GM18907 (cell line): ENCODE data around the gene UBE2L3.
"Not testable (repeated sequence)": the region's sequence is repeated elsewhere in the genome, so short reads cannot be mapped to it uniquely, and the experiment has no call there.

Source experiments
- ATAC-seq: cut with Tn5 transposase; IDR thresholded peaks from one replicate; pipeline ENCODE4 v1.9.1; 2021; ENCODE audit warnings: mild to moderate bottlenecking, moderate library complexity; ENCODE audit not compliant: unreplicated experiment

The UBE2L3 gene

GRCh38 chr22:21567456-21568346 lies at the start of gene UBE2L3:
UBE2L3 (plus strand) TSS chr22:21567714; CDS start chr22:21567745, 31 bp downstream.
- ATAC-seq, result peak; percentile 55

DNA sequence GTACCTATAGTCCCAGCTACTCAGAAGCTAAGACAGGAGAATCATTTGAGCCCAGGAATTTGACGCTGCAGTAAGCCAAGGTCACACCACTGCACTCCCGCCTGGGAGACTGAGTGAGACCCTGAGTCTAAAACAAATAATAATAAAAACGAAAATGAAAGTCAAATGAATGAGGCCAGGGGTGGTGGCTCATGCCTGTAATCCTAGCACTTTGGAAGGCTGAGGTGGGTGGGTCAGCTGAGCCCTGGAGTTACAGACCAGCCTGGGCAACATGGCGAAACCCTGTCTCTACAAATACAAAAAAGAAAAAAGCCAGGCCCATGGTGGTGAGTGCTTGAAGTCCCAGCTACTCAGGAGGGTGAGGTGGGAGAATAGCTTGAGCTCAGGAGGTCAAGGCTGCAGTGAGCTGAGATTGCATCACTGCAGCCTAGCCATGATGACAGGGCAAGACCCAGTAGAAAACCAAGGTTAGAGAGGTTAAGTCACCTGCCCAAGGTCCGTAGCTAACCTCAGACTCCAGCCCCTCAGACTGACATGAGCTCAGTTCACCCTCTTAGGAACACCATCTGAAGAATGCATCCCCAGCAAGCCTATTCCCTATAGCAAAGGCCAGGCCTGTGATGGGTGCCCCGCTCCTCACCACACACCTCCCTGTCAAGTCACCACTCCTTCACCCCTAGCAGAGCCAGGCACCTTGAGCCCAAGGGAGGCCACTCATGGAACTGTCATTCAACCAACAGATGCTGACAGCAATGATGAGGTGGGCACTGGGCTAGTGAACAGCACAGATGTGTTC lies 40.6 kb upstream of the UBE2L3 start:
- not testable (repeated sequence) for ATAC-seq

DNA sequence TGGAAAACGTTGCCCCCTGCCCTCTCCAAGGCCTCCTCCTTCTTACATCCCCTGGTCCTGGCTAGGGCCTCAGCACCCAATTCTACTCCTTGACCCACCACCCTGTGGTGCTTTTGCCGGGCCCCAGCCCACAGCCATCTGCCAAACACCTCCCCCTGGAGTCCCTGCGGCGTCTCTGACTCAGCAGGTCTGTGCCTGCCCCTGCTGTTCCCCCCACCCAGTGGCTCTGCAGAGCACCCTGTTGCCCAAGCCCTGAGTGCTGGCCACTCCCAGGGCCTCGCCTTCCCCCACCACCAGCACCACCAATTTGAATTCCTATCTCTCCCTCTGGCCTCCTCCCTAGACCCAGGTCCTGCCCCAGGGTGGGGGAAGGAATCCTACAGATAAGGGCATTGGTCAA lies 36.0 kb upstream of the UBE2L3 start:
- ATAC-seq, result not testable (repeated sequence)

GRCh38 chr22:21532863-21533648 lies 34.5 kb upstream of the UBE2L3 start:
- not testable (repeated sequence) for ATAC-seq

DNA sequence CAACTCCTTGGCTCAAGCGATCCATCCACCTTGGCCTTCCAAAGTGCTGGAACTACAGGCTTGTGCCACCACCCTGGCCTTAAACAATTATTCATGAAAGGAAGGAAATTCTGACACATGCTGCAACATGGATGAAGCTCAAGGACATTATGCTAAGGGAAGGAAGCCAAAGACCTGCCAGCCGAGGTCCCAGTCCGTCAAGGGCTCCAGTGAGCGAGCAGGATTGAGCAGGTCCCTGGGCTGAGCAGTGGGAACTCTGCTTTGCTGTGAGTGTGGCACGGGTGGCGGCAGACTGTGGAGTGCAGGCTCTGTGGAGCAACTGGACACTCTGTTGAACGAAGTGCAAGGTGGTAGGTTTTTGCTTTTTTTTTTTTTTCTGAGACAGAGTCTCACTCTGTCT lies 27.7 kb upstream of the UBE2L3 start:
- not testable (repeated sequence) for ATAC-seq

- ATAC-seq, result not testable (repeated sequence)
These were observed 22.8 kb upstream of the UBE2L3 start for GRCh38 chr22:21544432-21545322.

GRCh38 chr22:21549558-21549957 lies 18.0 kb upstream of the UBE2L3 start:
- ATAC-seq, result peak; percentile 15

DNA sequence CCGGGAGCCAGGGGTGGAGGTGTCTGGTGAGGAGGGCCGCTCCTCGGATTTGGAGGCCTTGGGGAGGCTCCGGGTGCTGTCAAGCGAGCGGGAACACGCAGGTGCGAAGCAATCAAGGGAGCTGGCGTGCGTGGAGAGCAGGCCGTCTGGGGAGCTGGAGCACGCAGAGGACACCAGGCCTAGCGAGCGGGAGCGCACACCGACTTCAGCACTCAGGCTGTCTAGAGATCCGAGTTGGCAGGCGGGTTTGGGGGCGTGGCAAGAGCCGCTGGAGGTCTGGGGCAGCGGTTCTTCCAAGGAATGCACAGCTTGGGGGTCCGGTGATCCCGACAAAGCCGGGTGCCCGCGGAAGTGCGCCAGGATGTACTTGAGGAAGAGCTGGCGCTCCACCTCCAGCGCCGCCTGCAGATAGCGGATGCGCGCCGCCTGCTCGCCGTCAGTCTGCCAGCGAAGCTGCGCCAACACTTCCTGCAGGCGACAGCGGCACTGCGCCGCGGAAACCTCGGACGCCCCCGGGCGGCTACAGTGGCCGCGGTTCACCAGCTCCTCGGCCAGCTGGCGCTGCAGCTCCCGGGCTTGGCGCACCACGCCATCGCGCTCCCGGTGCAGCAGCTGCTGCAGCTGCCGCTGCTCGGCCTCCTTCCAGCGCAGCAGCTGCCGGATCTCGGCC lies 17.4 kb upstream of the UBE2L3 start:
- ATAC-seq, result peak; percentile 57

- peak; percentile 29 for ATAC-seq
These were observed 16.9 kb upstream of the UBE2L3 start for GRCh38 chr22:21550678-21551047.

GRCh38 chr22:21551361-21551760 lies 16.2 kb upstream of the UBE2L3 start, which contains the start of gene RIMBP3C:
RIMBP3C (minus strand) TSS chr22:21551461; CDS start chr22:21550976, 485 bp downstream.
- not testable (repeated sequence) for ATAC-seq

- ATAC-seq, result not testable (repeated sequence)
These were observed 8.0 kb upstream of the UBE2L3 start for GRCh38 chr22:21559345-21560125.

GRCh38 chr22:21560657-21561056 lies 6.9 kb upstream of the UBE2L3 start:
- not testable (repeated sequence) for ATAC-seq

DNA sequence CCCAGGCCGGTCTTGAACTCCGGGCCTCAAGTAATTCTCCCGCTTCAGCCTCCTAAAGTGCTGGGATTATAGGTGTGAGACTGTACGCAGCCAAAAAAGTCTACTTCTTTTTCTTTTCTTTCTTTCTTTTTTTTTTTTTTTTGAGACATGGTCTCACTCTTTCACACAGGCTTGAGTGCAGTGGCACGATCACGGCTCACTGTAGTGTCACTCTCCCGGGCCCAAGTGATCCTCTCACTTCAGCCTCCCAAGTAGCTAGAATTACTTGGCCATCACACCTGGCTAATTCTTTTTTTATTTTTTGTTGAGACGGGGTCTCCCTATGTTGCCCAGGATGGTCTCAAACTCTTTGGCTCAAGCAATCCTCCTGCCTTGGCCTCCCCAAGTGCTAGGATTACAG lies 3.6 kb upstream of the UBE2L3 start:
- no peak for ATAC-seq

DNA sequence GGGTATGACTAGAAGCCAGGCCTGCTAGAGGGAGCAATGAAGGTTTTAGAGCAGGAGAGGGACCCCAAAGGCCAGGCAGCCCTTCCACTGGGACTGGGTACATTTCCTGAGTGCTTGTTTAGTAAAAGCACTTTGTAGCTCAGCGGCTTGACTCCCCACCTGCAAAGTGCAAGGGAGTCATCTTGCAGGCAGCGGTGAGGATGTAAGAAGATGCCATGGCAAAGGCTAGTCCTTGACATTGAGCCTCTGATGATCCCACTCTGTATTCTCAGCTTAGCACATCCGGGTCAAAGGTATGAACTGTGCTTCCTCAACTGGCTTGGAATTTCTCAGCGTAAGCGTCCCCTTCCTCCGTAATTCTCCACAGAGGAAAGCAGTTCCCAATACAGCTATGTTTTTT lies 3.1 kb upstream of the UBE2L3 start:
- ATAC-seq, result no peak

DNA sequence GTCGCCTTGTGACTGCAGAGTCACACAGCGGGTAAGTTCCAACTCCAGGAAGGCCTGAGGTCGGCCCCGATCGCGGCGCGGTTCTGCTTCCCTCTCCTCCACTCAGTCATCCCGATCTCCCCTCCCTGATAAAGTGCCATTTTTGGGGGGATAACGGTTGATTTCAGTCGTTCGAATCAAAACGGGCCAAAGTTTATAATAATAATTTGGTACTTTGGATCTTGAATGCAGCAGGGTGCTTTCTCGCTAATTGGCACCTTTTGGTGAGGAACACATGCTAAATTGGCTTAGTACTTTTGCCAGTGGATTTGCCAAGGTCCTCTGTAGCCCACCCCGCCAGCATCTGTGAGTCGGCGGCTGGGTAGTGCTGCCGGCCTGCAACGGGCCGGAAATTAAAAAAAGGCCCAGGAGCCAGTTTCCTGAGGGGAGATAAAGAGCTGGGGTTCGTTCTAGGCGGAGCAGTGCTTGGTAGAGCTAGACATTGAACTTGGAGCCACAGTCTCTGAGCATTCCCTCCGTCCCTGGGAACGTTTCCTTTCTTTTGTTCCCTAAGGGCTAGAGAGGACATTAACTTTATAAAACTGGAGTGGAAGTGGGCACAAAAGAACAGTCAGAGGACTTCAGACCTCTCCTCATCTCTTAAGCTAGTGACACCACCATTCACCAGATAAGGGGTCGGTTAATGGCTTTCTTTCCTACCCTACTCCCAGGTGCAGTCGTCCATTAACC lies 997 bp downstream of the UBE2L3 start:
- ATAC-seq, result peak; percentile 21

DNA sequence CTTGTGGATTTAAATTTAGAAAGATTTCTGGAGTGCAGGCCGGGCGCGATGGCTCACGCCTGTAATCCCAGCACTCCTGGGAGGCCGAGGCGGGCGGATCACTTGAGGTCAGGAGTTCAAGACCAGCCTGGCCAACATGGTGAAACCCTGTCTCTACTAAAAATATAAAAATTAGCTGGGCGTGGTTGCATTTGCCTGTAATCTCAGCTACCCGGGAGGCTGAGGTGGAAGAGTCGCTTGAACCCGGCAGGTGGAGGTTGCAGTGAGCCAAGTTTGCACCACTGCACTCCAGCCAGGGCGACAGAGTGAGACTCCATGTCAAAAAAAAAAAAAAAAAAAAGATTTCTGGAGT lies 1.5 kb downstream of the UBE2L3 start:
- ATAC-seq, result not testable (repeated sequence)

- ATAC-seq, result no peak
These were observed 2.1 kb downstream of the UBE2L3 start for GRCh38 chr22:21569459-21570170.
